Measurements from ENCODE around the gene GAR1.

GRCh38 chr4:109872065-109872464 lies 56.5 kb downstream of the GAR1 start:
- TF ChIP-seq EZH2 (IDR thresholded peaks at IDR 0.05) (no peak), POLR2AphosphoS5 (IDR thresholded peaks at IDR 0.05; ENCODE audit: borderline replicate concordance, low read depth, low read length) (no peak)

All from SK-N-MC (cell line).